Naive thymus-derived CD8-positive, alpha-beta T cell (primary cell): ENCODE measurements around the gene CLCF1. TPM values are rescaled to one million over a fixed set of nuclear protein-coding genes. Genes with fewer than 3 reads are reported as not detected.
A peak's percentile ranks its signal among the peaks of the same experiment; 100 is the strongest.

Experiments
- ATAC-seq, 2 donors: fragments of 150-1000 bp; cut with Tn5 transposase in 1 of 2; sonication (Bioruptor Pico), chemical (Tn5 transposase) in 1 of 2; 1 replicate in 1 of 2; 2 replicates in 1 of 2; pipeline ENCODE4 v1.10.0; 2021; ENCODE audit warnings: mild to moderate bottlenecking in 2 of 2, moderate library complexity in 2 of 2
- POLR2A ChIA-PET: fragments of 350-600 bp; sonication (Branson Sonifier 250); formaldehyde crosslinking; loops from one replicate; lab custom pipeline; 2021; ENCODE audit warnings: antibody characterized with exemption; lab: Charles Lee
- DNase-seq, 10 donors: peaks; one replicate each; pipeline versions ENCODE4 v3.0.0 to v3.0.0-alpha.2; 2020 to 2022
- H3K27ac Mint-ChIP-seq, 10 donors: one replicate each; pipeline ENCODE4 v1.8.0; 2020 to 2022; ENCODE audit warnings: mild to moderate bottlenecking in 10 of 10, mixed read lengths in 10 of 10, moderate library complexity in 4 of 10, inconsistent platforms in 1 of 10
- H3K27me3 Mint-ChIP-seq, 5 donors: one replicate each; pipeline ENCODE4 v1.8.0; 2021 to 2022; ENCODE audit warnings: mixed read lengths in 5 of 5
- H3K36me3 Mint-ChIP-seq, 3 donors: one replicate each; pipeline ENCODE4 v1.8.0; 2020 to 2022; ENCODE audit warnings: mixed read lengths in 3 of 3, mild to moderate bottlenecking in 2 of 3, inconsistent platforms in 1 of 3
- H3K4me1 Mint-ChIP-seq, 4 donors: one replicate each; pipeline ENCODE4 v1.8.0; 2021 to 2022; ENCODE audit warnings: mixed read lengths in 4 of 4
- H3K4me3 Mint-ChIP-seq, 10 donors: one replicate each; pipeline ENCODE4 v1.8.0; 2020 to 2022; ENCODE audit warnings: mild to moderate bottlenecking in 10 of 10, mixed read lengths in 10 of 10, moderate library complexity in 6 of 10, inconsistent platforms in 1 of 10
- H3K9me3 Mint-ChIP-seq, 9 donors: one replicate each; pipeline ENCODE4 v1.8.0; 2020 to 2022; ENCODE audit warnings: mixed read lengths in 9 of 9, mild to moderate bottlenecking in 3 of 9, inconsistent platforms in 1 of 9, moderate library complexity in 1 of 9
- polyA plus RNA-seq, 3 donors: library from polyadenylated mRNA; unstranded; fragments of 300-500 nt; fragmentation: Illumina TruSeq; gene quantifications; one replicate each; pipeline ENCODE4 v1.2.3, GENCODE V29; 2021
- total RNA-seq, 8 experiments: library from RNA in 2 of 8; stranded (reverse) in 2 of 8; gene quantifications; one replicate each; pipeline ENCODE4 v1.2.3 and lab custom pipeline; 2021 to 2026

CLCF1 gene
- total and polyA plus RNA-seq, 5 experiments from 2014 or later, result 0.58 to 1.5 (median 1.1) TPM; not detected in 2

DNA sequence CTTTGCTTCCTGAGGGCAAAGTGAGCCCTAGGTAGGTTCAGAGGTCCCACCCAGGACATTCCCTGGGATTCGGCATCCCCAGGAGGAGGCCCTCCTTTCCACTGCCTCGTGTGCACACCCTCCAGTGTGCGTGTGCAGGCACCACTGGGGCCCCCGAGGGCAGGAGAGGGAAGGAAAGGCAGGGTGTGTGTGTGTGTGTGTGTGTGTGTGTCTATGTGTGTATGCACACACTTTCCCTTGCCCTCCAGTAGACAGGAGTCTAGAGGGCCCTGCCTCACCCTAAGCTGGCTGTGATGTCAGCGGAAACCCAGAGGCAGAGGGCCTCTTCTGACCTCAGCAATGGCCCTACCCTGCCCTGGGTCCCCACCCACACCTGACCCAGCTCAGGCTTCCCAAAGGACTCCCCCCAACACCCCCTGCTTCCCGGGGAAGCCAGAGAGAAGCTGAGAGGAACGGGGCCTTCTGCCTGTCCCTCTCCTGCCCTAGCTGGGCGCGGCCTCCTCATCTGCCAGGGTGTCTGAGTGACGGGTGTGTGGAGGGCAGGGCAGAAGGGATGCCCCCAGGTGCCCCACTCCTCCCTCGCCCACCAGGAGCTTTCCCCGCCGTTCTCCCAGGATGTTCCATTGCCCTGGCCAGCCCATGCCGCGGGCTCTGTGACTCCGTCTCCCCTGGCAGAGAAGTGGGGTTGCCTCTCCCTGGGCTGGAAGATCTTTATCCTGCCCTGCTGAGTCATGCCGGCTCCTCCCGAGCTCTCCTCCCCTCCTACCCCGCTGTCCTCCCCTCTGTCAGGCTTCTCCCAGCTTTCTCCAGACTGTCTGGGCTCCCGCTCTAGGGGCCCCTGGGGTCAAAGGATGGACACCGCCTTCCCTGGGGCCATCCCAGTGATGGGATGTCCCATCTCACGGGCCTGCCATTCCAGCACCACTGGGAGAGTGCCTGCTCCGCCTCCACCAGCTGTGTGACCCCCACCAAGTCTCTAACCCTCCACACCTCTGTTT is 6.0 kb upstream of the CLCF1 start:
- DNase-seq (no peak), ATAC-seq (no peak)
- Mint-ChIP-seq H3K9me3 (no peaks in the 10 kb centered on the region), H3K27ac (no peak overlapping the region), H3K36me3 (no peaks in the 10 kb centered on the region), H3K4me3 (no peak overlapping the region), H3K27me3 (peaks cover 0 to 2% (median under 1%) of the 10 kb centered on the region in 5 donors), H3K4me1 (peaks cover 9 to 34% (median 20%) of the 10 kb centered on the region in 4 donors)
- POLR2A ChIA-PET, result interaction anchor here (0.6 to 24.1 kb wide), 5 partner anchors 21 to 91 kb away, joined by 3 to 493 read pairs (median 5); partner anchors contain the start of genes ANKRD13D and POLD4

DNA sequence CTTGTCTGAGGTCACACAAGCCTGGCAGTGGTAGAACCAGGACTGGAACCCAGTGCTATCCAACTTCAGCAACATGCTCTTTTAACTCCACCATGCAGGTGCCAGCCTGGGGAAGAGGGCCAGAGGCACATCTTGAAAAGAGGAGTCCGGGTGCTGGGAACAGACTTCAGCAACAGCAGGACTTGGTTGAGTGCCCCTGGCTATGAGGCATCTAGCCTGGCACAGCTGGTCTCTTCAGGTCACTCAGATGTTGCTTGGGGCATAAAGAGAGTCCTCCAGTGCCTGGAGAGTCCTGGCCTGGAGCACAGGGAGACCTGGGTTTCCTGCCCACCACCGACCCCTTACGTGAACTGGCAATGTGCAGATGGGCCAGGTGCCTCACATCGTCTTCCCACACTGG is 5.1 kb upstream of the CLCF1 start:
- POLR2A ChIA-PET, result interaction anchor here (0.6 to 24.1 kb wide), 5 partner anchors 9 to 66 kb away, joined by 3 to 493 read pairs (median 5); partner anchors contain the start of gene POLD4
- no peak overlapping the region for H3K4me3 Mint-ChIP-seq
- H3K36me3 Mint-ChIP-seq, result no peaks in the 10 kb centered on the region
- H3K4me1 Mint-ChIP-seq, result peaks cover 13 to 40% (median 26%) of the 10 kb centered on the region in 4 donors
- peak overlapping the region in 1 of 10 donors; percentile 18 for H3K27ac Mint-ChIP-seq
- ATAC-seq, result no peak
- no peak for DNase-seq
- peaks cover 0 to 6% (median 2%) of the 10 kb centered on the region in 5 donors for H3K27me3 Mint-ChIP-seq
- no peaks in the 10 kb centered on the region for H3K9me3 Mint-ChIP-seq

DNA sequence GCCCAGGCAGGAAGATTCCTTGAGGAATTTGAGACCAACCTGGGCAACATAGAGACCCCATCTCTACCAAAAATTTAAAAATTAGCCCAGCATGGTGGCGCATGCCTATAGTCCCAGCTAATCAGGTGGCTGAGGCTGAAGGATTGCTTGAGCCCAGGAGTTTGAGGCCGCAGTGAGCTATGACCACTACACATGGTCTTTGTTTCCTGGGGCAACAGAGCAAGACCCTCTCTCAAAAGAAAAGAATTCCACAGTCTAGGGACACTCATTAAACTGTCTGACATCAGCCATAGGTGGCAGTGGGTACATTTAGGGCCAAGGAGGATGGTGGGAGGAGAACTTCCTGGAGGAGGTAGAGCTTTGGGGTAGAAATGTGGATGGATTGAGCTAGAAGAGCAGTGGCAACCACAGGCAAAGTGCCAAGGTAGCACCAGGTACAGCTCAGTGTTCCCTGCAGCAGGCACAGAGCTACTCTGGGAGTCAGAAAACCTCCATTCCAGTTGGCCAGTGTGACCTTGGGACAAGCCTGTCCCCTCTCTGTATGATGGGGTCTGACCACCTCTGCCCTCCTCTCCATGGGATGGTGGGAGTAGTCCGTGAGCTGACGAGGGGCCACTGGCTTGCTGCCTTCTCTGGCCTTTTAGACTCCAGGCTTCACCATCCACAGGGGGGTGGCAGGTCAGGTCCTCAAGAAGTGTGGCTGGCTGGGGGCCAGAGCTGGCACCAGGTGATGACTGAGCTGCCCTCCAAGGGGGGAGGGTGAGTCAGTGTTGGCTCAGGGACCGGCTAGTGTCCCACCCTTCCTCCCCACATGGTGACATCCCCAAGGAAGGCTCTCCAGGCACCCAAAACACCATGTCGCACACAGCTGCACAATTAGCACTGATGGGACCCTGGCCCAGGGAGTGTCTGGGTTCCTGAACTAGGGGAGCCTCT is 3.7 kb upstream of the CLCF1 start:
- Mint-ChIP-seq H3K36me3 (no peaks in the 10 kb centered on the region), H3K4me1 (peaks cover 13 to 36% (median 22%) of the 10 kb centered on the region in 4 donors), H3K9me3 (no peaks in the 10 kb centered on the region), H3K27ac (peak overlapping the region in 1 of 10 donors; percentile 85), H3K4me3 (no peak overlapping the region), H3K27me3 (peaks cover 0 to 6% (median 0%) of the 10 kb centered on the region in 5 donors)
- POLR2A ChIA-PET, result interaction anchor here (0.9 to 24.1 kb wide), 6 partner anchors 10 to 115 kb away, joined by 3 to 493 read pairs (median 4); partner anchors contain the start of gene POLD4
- no peak for ATAC-seq
- DNase-seq, result no peak

DNA sequence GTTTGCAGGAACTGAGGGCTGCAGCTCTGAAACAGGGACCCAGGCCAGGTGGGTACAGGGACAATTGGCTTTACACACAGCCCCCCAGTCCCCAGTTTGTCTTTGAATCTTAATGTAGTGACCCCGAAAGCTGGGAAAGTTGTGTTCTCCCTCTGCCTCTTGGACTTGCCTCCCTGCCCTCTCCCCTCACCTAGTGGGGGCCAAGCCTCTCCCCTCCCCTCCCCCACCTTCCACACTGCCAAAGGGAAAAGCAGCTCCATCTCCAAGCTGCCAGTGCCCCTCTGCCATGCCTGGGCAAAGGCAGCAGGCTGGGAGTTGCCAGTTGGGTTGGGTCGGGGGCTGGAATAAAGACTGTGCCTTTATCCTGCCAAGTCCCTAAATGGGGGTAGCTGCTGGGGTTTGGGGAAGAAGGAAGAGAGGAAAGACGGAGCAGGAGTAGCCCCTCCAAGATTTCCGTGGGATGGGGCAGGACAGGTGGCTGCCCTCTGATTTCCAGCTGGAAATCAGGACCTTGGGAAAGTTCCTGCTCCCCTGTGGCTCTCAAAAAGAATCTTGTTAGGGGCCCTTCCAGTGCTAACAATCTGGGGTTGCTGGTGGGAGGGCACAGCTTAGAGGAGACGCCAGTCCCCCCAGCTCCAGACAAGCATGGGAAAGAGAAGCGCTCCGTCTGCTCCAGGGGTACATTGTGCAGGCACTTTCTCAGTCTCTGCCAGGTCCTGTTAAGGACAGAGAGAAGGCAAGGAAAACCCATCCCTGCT is 2.8 kb upstream of the CLCF1 start:
- Mint-ChIP-seq H3K27me3 (peaks cover 0 to 8% (median 0%) of the 10 kb centered on the region in 5 donors), H3K4me3 (peak overlapping the region in 4 of 10 donors; percentile 18 to 77 (median 42)), H3K4me1 (peaks cover 20 to 37% (median 27%) of the 10 kb centered on the region in 4 donors), H3K27ac (peak overlapping the region in 3 of 10 donors; percentile 49 to 80 (median 55)), H3K36me3 (no peaks in the 10 kb centered on the region), H3K9me3 (no peaks in the 10 kb centered on the region)
- DNase-seq (no peak), ATAC-seq (no peak)
- POLR2A ChIA-PET, result interaction anchor here (0.9 to 24.1 kb wide), 6 partner anchors 18 to 114 kb away, joined by 3 to 493 read pairs (median 4); partner anchors contain the start of gene POLD4

DNA sequence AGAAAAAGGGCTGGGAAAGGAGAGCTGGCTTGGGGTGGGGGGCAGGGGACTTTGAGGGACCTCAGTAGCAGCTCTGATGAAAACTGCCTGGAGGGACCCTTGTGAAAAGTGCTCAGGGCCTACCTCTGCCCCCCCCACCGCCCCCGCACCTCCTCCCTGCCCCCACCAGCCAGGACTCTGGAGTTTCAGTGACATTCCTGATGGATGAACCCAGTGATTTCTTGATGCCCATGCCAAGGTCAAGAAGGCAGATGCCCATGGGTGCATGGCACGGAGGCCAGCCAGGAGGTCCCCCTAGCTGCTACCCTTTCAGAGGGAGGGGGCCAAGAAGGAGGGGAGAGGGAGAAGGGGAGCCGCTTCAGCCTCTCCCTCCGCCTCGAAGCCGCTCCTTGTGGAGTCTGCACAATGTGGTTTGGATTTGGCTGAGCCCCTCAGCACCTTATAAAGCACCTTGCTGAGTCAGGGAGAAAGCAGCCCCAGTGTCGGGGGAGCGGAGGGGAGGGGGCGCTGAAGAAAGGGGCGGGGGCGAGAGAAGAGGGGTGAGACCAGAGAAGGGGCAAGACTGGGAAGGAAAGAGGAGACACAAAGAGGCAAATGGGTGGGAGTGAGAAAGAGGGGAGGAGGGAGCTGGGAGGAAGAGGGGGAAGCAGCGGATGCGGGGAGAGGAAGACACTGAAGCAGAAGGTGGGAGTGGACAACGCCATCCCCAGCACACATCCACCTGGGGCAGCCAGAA is 2.1 kb upstream of the CLCF1 start:
- Mint-ChIP-seq H3K9me3 (no peaks in the 10 kb centered on the region), H3K27ac (peak overlapping the region in 3 of 10 donors; percentile 49 to 80 (median 55)), H3K4me3 (peak overlapping the region in 6 of 10 donors; percentile 18 to 77 (median 42)), H3K36me3 (no peaks in the 10 kb centered on the region), H3K4me1 (peaks cover 25 to 37% (median 32%) of the 10 kb centered on the region in 4 donors), H3K27me3 (peaks cover 0 to 8% (median 0%) of the 10 kb centered on the region in 5 donors)
- POLR2A ChIA-PET, result interaction anchor here (0.6 to 24.1 kb wide), 6 partner anchors 17 to 114 kb away, joined by 3 to 493 read pairs (median 4); partner anchors contain the start of gene POLD4
- ATAC-seq (no peak), DNase-seq (no peak)

DNA sequence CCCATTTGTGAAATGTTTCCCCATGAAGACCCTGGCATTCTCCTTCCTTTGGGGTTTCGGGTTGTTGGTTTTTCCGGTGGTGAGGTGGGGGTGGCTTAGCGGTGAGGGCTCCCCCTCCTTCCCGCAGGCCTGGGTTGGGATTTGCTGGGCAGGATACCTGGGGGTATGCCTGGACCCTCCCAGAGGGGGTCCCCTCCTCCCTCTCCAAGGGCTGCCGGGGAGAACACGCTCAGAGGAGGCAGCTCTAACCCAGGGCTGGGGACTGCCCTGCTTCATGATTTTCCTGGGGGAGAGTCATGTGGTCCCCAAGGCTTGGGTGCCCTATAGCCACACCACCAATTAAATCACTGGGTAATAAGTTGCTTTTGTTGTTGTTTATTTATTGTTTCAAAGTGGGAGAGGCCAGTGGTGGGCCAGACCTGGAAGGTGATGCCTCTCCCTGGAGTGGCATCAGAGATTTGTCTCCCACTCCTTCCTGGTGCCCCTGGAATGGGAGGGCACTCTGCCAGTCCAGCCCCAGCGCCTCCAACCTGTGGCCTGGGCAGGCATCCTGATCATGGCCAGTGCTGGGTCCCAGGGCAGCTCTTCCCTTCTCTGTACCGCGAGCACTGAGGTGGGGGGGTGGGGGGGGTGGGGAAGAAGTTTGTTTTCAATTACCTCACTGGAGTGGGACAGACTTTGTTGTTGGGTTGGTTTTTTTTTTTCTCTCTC is 1.3 kb upstream of the CLCF1 start:
- no peak for ATAC-seq

DNA sequence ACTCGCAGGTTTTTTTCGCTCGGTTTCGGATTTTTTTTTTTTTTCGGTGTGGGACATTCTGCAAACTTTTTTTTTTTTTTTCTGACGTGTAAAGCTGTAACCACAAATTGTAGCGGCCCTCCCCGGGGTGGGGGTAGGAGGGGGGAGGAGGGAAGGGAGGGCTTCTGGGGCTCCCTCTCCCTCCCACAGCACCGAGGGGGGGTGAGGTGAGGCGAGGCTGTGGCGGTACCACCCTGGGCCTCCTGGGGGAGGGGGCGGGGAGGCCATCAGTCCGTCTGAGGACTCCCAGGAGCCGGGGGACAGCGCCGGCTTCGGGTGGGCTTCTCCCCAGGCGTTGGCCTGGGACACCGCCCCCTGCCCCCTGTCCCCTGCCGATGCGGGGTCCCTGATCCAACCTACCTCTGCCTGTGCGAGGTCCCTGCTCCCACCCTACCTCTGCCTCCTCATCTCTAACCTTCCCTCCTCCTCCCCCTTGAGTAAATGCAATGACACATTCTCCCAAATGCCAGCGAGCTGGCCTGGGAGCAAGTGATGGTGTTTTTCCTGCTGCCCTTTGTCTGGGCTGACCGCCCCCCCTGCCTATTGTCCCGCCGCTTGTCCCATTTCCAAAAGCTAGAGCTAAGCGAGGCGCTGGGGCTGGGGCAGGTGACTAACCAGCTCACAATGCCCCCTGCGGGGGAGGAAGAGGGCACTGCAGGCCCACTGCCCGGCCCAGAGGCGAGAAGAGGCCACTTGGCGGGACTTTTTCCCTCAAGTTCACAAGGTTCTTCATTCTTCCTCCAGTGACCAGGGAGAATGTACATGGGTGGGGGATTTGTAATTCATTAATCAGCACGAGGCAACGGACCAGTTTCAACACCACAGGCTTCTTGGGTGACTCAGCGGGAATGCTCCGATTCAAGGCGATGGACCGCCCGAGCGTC is 511 bp upstream of the CLCF1 start:
- Mint-ChIP-seq H3K4me1 (peaks cover 30 to 50% (median 44%) of the 10 kb centered on the region in 4 donors), H3K36me3 (no peaks in the 10 kb centered on the region), H3K4me3 (peak overlapping the region; percentile 82 to 97 (median 92)), H3K9me3 (no peaks in the 10 kb centered on the region), H3K27me3 (peaks cover 0 to 8% (median 0%) of the 10 kb centered on the region in 5 donors), H3K27ac (peak overlapping the region; percentile 81 to 95 (median 87))
- POLR2A ChIA-PET, result interaction anchor here (0.6 to 24.1 kb wide), 13 partner anchors 8 to 134 kb away, joined by 3 to 493 read pairs (median 4); partner anchors contain the start of genes CDK2AP2, POLD4 and RAD9A
- ATAC-seq (peak; percentile 64 to 79), DNase-seq (peak; percentile 61 to 92 (median 74))

More for the DNA sequence above, 1.3 kb upstream of the CLCF1 start:
- POLR2A ChIA-PET, result interaction anchor here (0.7 to 24.1 kb wide), 7 partner anchors 7 to 105 kb away, joined by 3 to 493 read pairs (median 3); partner anchors contain the start of genes POLD4 and RAD9A
- Mint-ChIP-seq H3K9me3 (no peaks in the 10 kb centered on the region), H3K27ac (peak overlapping the region in 6 of 10 donors; percentile 58 to 85 (median 70)), H3K27me3 (peaks cover 0 to 8% (median 0%) of the 10 kb centered on the region in 5 donors), H3K4me3 (peak overlapping the region; percentile 51 to 88 (median 84)), H3K4me1 (peaks cover 29 to 42% (median 38%) of the 10 kb centered on the region in 4 donors), H3K36me3 (no peaks in the 10 kb centered on the region)
- no peak for DNase-seq

DNA sequence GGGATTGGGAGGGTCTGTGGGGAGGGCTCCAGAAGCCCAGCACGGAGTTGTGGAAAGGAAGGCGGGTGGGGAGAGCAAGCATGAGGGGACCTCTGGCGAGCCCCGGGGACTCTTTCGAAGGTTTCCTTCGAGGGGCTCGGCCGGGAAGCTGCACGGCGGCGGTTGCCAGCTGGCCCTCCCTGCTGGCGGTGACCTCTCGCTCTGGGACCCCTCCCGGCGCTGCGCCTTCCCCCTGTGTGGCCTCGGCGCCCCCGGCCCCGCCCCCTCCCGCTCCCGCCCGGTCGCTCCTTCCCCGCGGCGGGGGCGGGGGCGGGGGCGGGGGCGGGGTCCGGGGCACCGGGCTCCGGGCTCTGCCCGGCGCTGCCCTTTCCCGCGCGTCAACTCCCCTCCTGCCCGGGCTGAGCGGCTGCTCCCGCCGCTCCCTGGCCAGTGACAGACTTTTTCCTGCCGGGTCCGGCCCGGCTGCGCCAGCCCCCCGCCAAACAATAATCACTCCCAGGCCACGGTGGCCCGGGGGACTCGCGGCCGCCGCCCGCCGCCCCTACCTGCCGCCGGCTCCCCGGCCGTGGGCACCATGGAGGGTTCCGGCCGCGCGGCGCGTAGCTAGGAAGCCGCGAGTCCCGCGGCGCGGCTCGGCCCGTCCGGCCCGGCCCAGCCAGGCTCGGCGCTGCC is 941 bp downstream of the CLCF1 start:
- Mint-ChIP-seq H3K9me3 (no peaks in the 10 kb centered on the region), H3K4me3 (peak overlapping the region in 7 of 10 donors; percentile 70 to 94 (median 88)), H3K27ac (peak overlapping the region in 1 of 10 donors; percentile 91), H3K4me1 (peaks cover 37 to 60% (median 57%) of the 10 kb centered on the region in 4 donors), H3K36me3 (no peaks in the 10 kb centered on the region), H3K27me3 (peaks cover 0 to 8% (median 0%) of the 10 kb centered on the region in 5 donors)
- POLR2A ChIA-PET, result interaction anchor here (0.8 to 24.1 kb wide), 12 partner anchors 9 to 135 kb away, joined by 3 to 493 read pairs (median 4); partner anchors contain the start of genes AIP, CDK2AP2, POLD4 and RAD9A
- DNase-seq, result peak in 1 of 10 donors; percentile 29
- ATAC-seq, result peak in 1 of 2 donors; percentile 6
